H9 (cell line): ENCODE measurements around the gene LSM8. TPM values are rescaled to one million over a fixed set of nuclear protein-coding genes. Genes with fewer than 3 reads are reported as not detected.

Source experiments
- DNase-seq: peaks from one replicate; pipeline ENCODE4 v3.0.0-alpha.2; 2017
- H2AFZ ChIP-seq: one replicate; pipeline ENCODE4 v1.6.1; 2013; ENCODE audit warnings: mild to moderate bottlenecking, low read length, control low read depth, moderate library complexity
- H2AK5ac ChIP-seq: 2 replicates; pipeline ENCODE4 v1.6.1; 2013; ENCODE audit warnings: low read length, control low read depth, mixed read lengths; ENCODE audit not compliant: insufficient read length
- H2BK120ac ChIP-seq: one replicate; pipeline ENCODE4 v1.6.1; 2013; ENCODE audit warnings: low read depth, mild to moderate bottlenecking, low read length, control low read depth, inconsistent platforms; ENCODE audit not compliant: poor library complexity, severe bottlenecking
- H2BK12ac ChIP-seq: 2 replicates; pipeline ENCODE4 v1.6.1; 2013; ENCODE audit warnings: low read length, control low read depth, mixed read lengths, low read depth; ENCODE audit not compliant: insufficient read length
- H2BK15ac ChIP-seq: 2 replicates; pipeline ENCODE4 v1.6.1; 2013; ENCODE audit warnings: low read depth, low read length, control low read depth
- H2BK20ac ChIP-seq: one replicate; pipeline ENCODE4 v1.6.1; 2013; ENCODE audit warnings: low read depth, mild to moderate bottlenecking, low read length, control low read depth, inconsistent platforms; ENCODE audit not compliant: poor library complexity, severe bottlenecking
- H2BK5ac ChIP-seq: 2 replicates; pipeline ENCODE4 v1.6.1; 2013; ENCODE audit warnings: low read length, control low read depth, mixed read lengths; ENCODE audit not compliant: insufficient read length
- H3K14ac ChIP-seq: 2 replicates; pipeline ENCODE4 v1.6.1; 2013; ENCODE audit warnings: low read length, control low read depth; ENCODE audit not compliant: insufficient read depth
- H3K18ac ChIP-seq: 2 replicates; pipeline ENCODE4 v1.6.1; 2013; ENCODE audit warnings: low read depth, mild to moderate bottlenecking, mixed read lengths, low read length, control low read depth; ENCODE audit not compliant: insufficient read length
- H3K23ac ChIP-seq: 2 replicates; pipeline ENCODE4 v1.6.1; 2013; ENCODE audit warnings: low read length, control low read depth, mixed read lengths, low read depth; ENCODE audit not compliant: insufficient read length
- H3K23me2 ChIP-seq: 2 replicates; pipeline ENCODE4 v1.6.1; 2013; ENCODE audit warnings: low read depth, mild to moderate bottlenecking, mixed read lengths, low read length, control low read depth; ENCODE audit not compliant: insufficient read length, poor library complexity, severe bottlenecking
- H3K27ac ChIP-seq: 2 replicates; pipeline ENCODE4 v1.5.1; 2013; ENCODE audit warnings: low read length, control low read depth, mixed read lengths, low read depth; ENCODE audit not compliant: insufficient read length
- H3K27me3 ChIP-seq: 2 replicates; pipeline ENCODE4 v1.6.1; 2013; ENCODE audit warnings: low read length, control low read depth, inconsistent platforms; ENCODE audit not compliant: insufficient read depth
- H3K4ac ChIP-seq: 2 replicates; pipeline ENCODE4 v1.6.1; 2013; ENCODE audit warnings: low read depth, mild to moderate bottlenecking, control low read depth, inconsistent platforms, low read length, moderate library complexity
- H3K4me1 ChIP-seq: 2 replicates; pipeline ENCODE4 v1.6.1; 2013; ENCODE audit warnings: low read length, control low read depth, inconsistent platforms; ENCODE audit not compliant: insufficient read depth
- H3K4me2 ChIP-seq: 2 replicates; pipeline ENCODE4 v1.6.1; 2013; ENCODE audit warnings: low read length, control low read depth, mixed read lengths; ENCODE audit not compliant: insufficient read length, insufficient read depth
- H3K56ac ChIP-seq: 2 replicates; pipeline ENCODE4 v1.6.1; 2013; ENCODE audit warnings: low read depth, mild to moderate bottlenecking, mixed read lengths, low read length, control low read depth; ENCODE audit not compliant: insufficient read length
- H3K79me1 ChIP-seq: 2 replicates; pipeline ENCODE4 v1.6.1; 2013; ENCODE audit warnings: low read depth, mild to moderate bottlenecking, moderate library complexity, low read length, control low read depth, inconsistent platforms; ENCODE audit not compliant: insufficient read depth, poor library complexity, severe bottlenecking
- H3K79me2 ChIP-seq: 2 replicates; pipeline ENCODE4 v1.6.1; 2013; ENCODE audit warnings: low read length, control low read depth, inconsistent platforms; ENCODE audit not compliant: insufficient read depth
- H3K9ac ChIP-seq: 2 replicates; pipeline ENCODE4 v1.6.1; 2013; ENCODE audit warnings: low read length, control low read depth, mixed read lengths; ENCODE audit not compliant: insufficient read length; ENCODE audit errors: extremely low read depth
- H3K9me3 ChIP-seq: one replicate; pipeline ENCODE4 v1.6.1; 2013; ENCODE audit warnings: low read depth, low read length, inconsistent platforms; ENCODE audit not compliant: control insufficient read depth
- H3T11ph ChIP-seq: one replicate; pipeline ENCODE4 v1.6.1; 2013; ENCODE audit warnings: mild to moderate bottlenecking, low read length, control low read depth, inconsistent platforms
- H4K20me1 ChIP-seq: one replicate; pipeline ENCODE4 v1.6.1; 2013; ENCODE audit not compliant: control insufficient read depth, insufficient read length, insufficient read depth
- H4K5ac ChIP-seq: 2 replicates; pipeline ENCODE4 v1.6.1; 2013; ENCODE audit warnings: low read depth, mild to moderate bottlenecking, mixed read lengths, low read length, control low read depth; ENCODE audit not compliant: insufficient read length
- H4K8ac ChIP-seq: replicated peaks from 2 replicates; pipeline ENCODE4 v1.6.1; 2013; ENCODE audit warnings: low read length, control low read depth, mixed read lengths, low read depth; ENCODE audit not compliant: insufficient read length
- H4K91ac ChIP-seq: 2 replicates; pipeline ENCODE4 v1.6.1; 2013; ENCODE audit warnings: low read depth, mild to moderate bottlenecking, moderate library complexity, mixed read lengths, low read length, control low read depth; ENCODE audit not compliant: insufficient read length
- H3K27ac Mint-ChIP-seq, 3 experiments: 2 replicates in 2 of 3; 3 replicates in 1 of 3; pipeline ENCODE4 v1.8.0; 2020 to 2021; ENCODE audit warnings: mixed read lengths in 3 of 3, mild to moderate bottlenecking in 1 of 3, moderate library complexity in 1 of 3
- H3K27me3 Mint-ChIP-seq: 2 replicates; pipeline ENCODE4 v1.8.0; 2021; ENCODE audit warnings: low read depth, mild to moderate bottlenecking, moderate library complexity, mixed read lengths
- H3K36me3 Mint-ChIP-seq, 3 experiments: 2 replicates in 2 of 3; 3 replicates in 1 of 3; pipeline ENCODE4 v1.8.0; 2020 to 2021; ENCODE audit warnings: low read depth in 3 of 3, mixed read lengths in 3 of 3; ENCODE audit not compliant: insufficient read depth in 1 of 3
- H3K4me1 Mint-ChIP-seq, 2 experiments: 2 replicates each; pipeline ENCODE4 v1.8.0; 2020; ENCODE audit warnings: mixed read lengths in 2 of 2
- H3K4me3 Mint-ChIP-seq, 2 experiments: 2 replicates in 1 of 2; 3 replicates in 1 of 2; pipeline ENCODE4 v1.8.0; 2020 to 2021; ENCODE audit warnings: mild to moderate bottlenecking in 2 of 2, mixed read lengths in 2 of 2, moderate library complexity in 1 of 2
- H3K9me3 Mint-ChIP-seq, 2 experiments: 2 replicates in 1 of 2; 3 replicates in 1 of 2; pipeline ENCODE4 v1.8.0; 2020; ENCODE audit warnings: mild to moderate bottlenecking in 2 of 2, mixed read lengths in 2 of 2, moderate library complexity in 1 of 2
- CTCF ChIP-seq: fragments of 200-600 bp; sonication (generic); conservative IDR thresholded peaks from 3 replicates; pipeline ENCODE4 v1.8.0; 2021; ENCODE audit warnings: antibody characterized with exemption, mild to moderate bottlenecking
- WGBS: extraction: QIAGEN DNeasy Blood & Tissue Kit; methylation state at CpG from one replicate; pipeline ENCODE4 v1.1.7; 2013; ENCODE audit warnings: missing lambda C conversion rate, low lambda C conversion rate, mixed read lengths; ENCODE audit not compliant: insufficient read length; ENCODE audit errors: extremely low coverage; 5-methylcytosine and 5-hydroxymethylcytosine counted together
- total RNA-seq: library from RNA; stranded (reverse); gene quantifications from 2 replicates; pipeline ENCODE4 v1.2.1, GENCODE V29; 2021

LSM8 gene
- total RNA-seq, 1 experiment from 2014 or later: 51.8 TPM

- H3K4me1 Mint-ChIP-seq: no peaks in the 10 kb centered on the region
- Histone ChIP-seq H3K4me1 (no peaks in the 10 kb centered on the region), H4K5ac (no peak overlapping the region), H3K23ac (no peak overlapping the region), H3K14ac (no peak overlapping the region), H2AFZ (no peak overlapping the region), H3K56ac (no peak overlapping the region), H3K9ac (no peak overlapping the region), H2BK15ac (no peak overlapping the region), H4K91ac (no peak overlapping the region), H3K27ac (no peak overlapping the region), H2BK5ac (no peak overlapping the region), H3K4me2 (no peak overlapping the region), H3K4ac (no peak overlapping the region), H2BK20ac (no peak overlapping the region), H3K79me1 (no peaks in the 10 kb centered on the region), H3K79me2 (no peaks in the 10 kb centered on the region), H4K20me1 (no peaks in the 10 kb centered on the region), H3K23me2 (no peaks in the 10 kb centered on the region), H2BK12ac (no peak overlapping the region), H3K9me3 (no peaks in the 10 kb centered on the region), H2BK120ac (no peak overlapping the region), H4K8ac (no peak overlapping the region), H3T11ph (no peak overlapping the region), H2AK5ac (no peak overlapping the region), H3K18ac (no peak overlapping the region), H3K27me3 (no peaks in the 10 kb centered on the region)
- no CpG with 5 or more reads among the region's 6 CpGs for WGBS
- no peak overlapping the region for H3K4me3 Mint-ChIP-seq
- no peak overlapping the region for H3K27ac Mint-ChIP-seq
- H3K27me3 Mint-ChIP-seq: no peaks in the 10 kb centered on the region
- no peaks in the 10 kb centered on the region for H3K9me3 Mint-ChIP-seq
- DNase-seq: no peak
- peaks cover 3 to 14% (median 9%) of the 10 kb centered on the region in 3 experiments; a peak in 6 of 7 replicates for H3K36me3 Mint-ChIP-seq
- TF ChIP-seq CTCF: peak; percentile 80
Measured at GRCh38 chr7:118195837-118196474, 12.0 kb downstream of the LSM8 start.
